KBM-7 (cell line): ENCODE measurements around the gene MBLAC2.

Experiments
- DNase-seq: peaks from one replicate; pipeline ENCODE4 v3.0.0-alpha.2; 2015
- in situ Hi-C: fragments of 300-500 bp; cut with MboI; formaldehyde crosslinking; loops from 2 replicates; pipeline ENCODE4 v1.14.3; 2020; ENCODE audit warnings: low sequenced_read_pairs, low pct_unique_long_range_greater_than_20kb, mixed read lengths

Gene MBLAC2

DNA sequence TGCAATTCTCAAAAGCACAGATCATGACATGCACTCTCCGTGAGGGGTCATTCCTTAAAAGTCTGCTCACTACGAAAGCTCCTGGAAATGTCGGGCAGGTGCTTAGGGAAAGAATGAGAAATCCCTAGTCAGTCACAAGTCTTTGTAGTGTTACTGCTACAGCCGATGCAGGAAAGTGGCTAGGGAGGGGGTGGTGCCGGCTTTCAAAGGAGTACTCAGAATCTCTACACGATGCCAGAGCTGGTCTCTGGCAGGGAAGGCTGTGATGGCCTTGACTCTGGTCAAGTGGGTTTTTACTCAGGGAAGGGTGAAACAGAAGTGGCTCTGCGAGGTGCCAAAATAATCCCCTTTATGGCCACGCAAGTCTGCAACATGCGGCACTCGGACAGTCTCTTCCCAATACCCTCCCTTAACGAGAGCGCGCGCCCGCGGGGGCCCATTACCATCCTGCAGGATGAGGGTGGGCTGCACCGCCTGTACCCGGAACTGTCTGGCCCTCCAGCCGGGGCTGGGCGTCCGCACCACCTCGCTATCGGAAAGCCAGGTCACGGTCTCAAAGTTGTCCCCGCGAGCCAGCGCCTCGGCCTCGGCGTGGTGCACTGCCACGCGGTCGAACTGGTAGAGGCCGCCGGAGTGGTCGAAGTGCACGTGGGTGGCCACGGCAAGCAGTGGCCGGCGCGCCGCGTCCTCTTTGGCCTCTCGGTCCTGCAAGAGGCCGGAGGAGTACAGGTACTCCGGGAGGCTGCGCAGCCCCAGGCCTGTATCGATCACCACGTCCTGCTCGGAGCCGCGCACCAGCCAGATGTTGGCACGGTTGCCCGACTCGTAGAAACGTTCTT lies 956 bp downstream of the MBLAC2 start:
- peak; percentile 61 for DNase-seq
- in situ Hi-C loops: no loop called here

DNA sequence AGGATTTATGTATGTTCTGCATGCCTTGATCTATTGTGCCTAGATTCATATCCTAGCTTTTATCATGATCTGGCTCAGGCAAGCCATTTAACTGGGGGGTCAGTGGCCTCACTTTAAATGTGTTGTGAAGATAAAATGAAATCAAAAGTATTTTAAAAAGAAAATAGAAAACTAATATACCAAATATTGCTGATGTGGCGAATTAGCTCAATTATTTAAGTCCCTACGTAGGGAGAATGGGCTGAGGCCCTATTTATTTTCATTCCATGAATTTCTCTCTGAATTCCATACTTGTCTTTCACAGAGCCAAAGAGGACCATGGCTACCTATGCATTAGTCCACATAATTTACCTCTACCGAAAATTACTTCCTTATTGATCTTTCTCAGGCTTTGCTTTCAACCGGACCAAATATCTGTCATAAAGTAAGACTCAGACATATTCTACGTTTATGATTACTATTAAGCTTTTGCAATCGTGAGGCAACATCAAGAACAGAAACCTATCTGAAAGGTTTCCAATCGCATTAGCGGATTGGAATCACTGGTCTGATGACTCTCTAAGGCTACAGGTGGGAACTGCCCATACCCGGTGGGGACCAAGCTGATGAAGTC lies 1.7 kb downstream of the MBLAC2 start:
- in situ Hi-C loops: no loop called here
- DNase-seq: no peak

DNA sequence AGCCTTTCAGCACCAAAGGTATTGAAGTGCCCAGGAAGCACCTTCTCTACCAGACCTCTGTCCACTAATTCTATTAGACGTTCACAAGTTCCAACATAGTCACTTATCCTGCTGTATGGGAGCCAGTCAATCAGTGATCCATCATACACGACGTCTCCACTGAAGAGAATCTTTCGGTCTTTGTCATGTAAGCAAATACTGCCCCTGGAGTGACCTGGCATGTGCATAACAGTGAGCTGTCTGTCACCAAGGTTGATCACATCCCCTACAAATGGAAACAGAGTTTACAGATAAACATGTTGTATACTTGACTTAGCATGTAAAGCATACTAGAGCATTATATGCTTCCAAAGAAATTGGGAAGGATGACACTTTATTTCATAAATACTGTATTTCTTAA lies 13.3 kb downstream of the MBLAC2 start:
- in situ Hi-C loops: no loop called here
- DNase-seq: no peak

DNA sequence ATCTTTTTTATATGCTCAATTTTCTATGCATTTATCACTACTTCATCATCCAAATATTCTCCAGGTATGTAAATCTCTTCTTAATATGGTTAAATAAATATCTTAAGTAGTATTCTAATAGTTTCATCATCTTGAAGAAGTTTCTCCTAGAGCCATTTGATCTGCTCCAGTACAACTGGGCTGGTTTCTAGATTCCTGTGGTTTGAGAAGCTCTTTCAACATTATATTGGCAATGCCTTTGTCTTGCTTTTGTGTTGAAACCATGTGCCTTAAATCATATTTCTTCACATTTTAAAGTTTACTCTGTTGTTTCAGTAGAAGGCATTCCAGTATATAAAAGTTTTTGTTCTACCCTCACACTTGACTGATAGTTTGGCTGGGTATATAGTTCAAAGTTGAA lies 27.6 kb downstream of the MBLAC2 start:
- no peak for DNase-seq
- in situ Hi-C loops: no loop called here

DNA sequence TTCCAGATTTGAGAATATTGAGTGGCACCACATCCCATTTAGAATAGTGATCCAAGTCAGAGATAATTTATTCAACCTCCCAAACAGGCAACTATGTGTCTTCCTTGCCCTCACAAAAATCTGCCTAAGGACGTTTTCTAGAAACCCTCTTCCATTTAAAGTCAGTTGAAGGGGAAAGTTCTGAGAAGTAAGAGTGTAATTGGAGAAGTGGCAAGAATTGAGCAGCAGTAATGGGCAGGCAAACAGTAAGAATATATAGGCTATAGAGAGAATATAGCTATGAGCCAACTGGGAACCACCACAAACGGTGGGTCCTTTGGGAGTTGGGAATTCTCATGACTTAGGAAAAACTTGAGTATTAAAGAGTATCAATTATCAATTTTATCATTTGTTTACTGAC lies 33.9 kb downstream of the MBLAC2 start:
- in situ Hi-C loops: no loop called here
- no peak for DNase-seq

DNA sequence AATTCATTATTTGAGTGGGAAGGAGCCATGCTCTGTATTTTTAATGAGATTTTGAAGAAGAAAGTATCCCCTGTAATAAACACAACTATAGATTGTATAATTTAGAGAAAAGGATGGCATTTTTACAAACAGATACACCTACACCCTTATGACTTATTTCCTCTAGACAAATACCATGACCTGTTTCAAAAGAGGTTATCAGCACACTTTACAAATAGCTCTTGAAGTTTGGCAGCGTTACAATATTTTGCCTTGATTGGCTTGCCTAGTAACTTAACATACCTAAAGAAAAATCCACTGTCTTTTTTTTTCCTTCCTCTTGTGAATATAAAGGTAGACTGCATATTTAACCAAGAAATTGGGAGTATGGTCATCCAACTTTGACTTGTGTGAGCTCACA lies 36.5 kb downstream of the MBLAC2 start:
- in situ Hi-C loops: no loop called here
- DNase-seq: no peak

DNA sequence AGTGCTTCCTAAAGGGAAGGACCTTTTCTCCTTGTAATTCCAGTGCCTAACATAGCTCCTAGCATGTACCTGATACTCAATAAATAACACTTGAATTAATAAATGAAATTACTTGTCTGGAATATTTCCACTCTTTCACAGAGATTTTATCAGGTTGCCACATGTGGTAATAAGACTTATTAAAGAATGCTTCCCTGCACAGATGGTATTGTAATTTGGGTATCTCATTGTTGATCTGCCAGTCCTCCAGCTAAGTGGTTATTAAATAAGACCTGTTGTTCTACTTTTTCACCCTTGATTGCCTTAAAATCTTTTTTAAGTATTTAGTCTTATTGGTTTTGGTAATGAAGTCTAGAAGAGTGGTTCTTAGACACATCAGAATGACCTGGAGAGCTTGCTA lies 36.9 kb downstream of the MBLAC2 start:
- in situ Hi-C loops: no loop called here

DNA sequence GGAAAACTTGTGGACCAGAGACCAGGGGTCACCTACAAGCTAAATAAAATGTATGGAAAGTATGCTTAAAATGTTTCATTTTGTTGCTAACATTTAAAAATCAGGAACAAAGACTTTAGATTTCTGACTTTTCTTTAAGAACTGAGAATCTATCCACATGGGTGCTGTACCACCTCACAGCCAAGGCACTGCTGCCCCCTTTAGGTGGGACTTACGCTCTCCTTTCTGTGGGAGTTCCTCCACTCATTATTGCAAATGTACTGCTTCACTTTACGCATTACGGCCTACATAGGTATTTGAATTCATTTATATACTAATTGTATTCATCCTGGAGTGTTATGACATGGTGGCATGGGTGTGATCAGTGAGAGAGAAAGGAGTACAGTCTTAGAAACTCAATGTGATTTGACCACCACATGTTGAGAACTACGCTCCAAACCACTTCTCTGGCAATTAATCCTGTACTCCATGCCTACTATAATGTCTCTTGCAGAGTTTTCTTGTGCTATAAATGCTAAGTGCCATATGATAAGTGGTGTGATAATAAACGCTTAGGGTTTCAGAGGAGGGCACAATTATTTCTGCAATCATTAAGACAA lies 40.4 kb downstream of the MBLAC2 start:
- in situ Hi-C loops: no loop called here

More for the DNA sequence above, 36.9 kb downstream of the MBLAC2 start:
- DNase-seq: no peak

DNA sequence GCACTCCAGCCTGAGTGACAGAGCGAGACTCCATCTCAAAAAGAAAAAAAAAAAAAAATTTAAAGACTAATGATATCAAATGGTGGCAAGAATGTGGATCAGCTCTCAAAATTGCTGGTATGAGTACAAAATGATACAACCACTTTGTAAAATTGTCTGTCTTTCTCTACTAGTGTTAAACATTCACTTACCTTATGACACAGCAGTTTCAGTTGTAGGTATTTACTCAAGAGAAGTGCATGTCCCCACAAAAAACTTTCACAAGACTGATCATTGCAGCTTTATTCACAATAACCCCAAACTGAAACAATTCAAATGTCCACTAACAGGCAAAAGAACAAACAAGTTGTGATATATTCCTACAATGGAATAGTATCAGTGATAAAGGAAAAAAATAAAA lies 50.3 kb downstream of the MBLAC2 start:
- in situ Hi-C loops: no loop called here
- no peak for DNase-seq

More for the DNA sequence above, 40.4 kb downstream of the MBLAC2 start:
- DNase-seq: peak; percentile 57

DNA sequence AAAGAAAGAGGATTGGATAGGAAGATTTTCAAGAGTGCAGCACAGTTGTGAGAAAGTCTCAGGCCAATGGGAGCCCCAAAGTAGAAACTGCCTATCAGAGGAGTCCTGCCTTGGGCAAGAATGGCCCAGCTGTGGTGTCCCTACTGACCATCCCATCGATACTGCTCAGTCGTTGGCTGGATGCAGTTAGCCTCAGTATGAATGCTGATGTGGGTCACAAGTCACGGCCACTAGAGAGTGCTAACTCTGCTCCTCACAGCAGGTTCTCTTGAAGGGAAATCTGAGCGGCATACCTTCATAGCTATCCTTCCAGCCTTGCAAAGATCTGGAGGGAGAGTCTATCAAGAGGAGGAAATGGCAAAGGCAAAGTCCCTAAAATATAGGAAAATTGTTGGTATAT lies 53.4 kb downstream of the MBLAC2 start:
- in situ Hi-C loops: no loop called here
- no peak for DNase-seq

DNA sequence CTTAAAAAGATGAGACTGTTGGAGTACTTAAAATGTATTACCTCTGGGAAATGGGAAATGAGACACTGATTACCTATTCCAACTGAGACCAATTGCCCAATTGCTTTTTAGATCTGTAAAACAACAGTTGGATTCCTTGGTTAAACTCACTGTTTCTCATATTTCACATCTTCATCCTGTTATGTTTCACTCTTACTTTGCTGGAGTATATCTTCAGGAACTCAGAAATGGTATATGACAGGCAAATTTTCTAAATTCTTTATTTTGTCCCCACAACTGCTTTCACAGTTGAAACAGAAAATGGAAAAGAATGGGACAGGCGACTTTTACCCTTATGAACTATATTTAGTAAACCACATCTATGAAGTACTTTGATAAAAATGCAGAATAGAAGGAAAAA lies 56.4 kb downstream of the MBLAC2 start:
- in situ Hi-C loops: no loop called here
- no peak for DNase-seq

DNA sequence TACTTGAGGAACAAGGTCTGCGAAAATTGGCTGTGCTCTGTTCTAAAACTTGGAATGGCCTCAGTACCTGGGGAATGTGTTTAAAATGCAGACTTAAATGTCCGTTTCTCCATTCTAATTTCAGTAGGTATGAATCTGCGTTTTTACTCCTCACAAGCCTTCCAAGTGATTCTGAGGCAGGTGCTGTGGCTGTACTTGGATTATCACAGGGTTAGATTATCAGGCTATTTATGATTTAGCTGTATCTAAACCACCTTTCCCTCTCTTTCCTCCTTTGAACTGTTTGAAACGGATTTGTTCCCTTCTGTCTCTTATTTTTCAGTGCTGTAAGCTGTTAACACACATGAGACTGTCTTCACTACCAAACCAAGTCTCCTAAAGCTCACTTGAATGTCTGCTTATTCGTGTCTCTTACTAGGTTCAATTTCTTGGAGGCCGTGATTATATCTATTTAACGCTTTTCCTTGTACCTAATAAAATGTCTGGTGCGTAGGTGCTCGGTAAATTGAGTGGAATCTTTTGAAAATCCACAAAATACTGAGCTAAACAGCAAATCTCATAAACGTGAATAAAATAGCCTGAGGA lies 64.3 kb downstream of the MBLAC2 start:
- in situ Hi-C loops: no loop called here
- DNase-seq: no peak

DNA sequence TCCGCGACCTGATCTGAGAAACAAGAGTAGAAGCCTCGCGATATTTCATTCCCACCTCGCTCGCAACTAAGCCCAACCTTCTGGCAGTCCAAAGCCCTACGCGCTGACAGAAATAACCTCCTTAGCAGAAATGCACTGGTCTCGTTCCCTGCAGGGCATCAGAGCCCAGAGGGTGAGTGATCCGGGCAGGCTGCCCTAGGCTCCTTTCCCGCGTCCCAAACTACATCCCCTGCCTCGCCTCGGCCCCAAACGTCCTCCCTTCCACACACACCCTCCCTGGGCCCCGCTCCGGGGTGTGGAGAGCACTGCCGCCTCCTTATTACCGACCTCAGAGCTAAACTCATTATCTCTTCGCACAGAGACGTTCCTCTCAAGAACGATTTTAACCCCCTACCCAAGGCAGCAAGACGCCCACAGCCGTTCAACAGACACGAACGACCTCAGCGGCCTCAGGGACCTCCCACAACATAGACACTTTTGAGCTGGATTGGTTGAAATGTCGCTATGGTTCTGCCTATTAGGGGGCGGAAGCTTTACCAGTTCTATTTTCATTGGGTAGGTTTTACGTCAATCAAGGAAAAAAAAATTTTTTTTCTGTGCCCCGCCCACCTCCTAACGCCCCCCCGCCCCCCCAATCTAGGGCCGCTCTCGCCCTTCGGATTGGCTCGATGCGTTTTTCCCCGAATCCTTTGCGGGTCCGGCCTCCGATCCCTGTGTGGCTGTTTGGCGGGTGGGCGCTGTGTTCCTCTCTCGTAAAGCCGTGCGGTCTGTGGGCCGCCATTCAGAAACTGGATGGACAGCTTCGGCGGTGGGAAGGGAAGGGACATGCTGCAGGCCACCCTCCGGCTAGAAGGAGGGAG lies 65.0 kb downstream of the MBLAC2 start, which contains the start of gene CETN3:
Gene CETN3 (minus strand): TSS at position 439 of the 860 bp plus-strand sequence. CDS start 95 bp downstream, at position 344.
- peak; percentile 93 for DNase-seq
- in situ Hi-C loops: no loop called here

DNA sequence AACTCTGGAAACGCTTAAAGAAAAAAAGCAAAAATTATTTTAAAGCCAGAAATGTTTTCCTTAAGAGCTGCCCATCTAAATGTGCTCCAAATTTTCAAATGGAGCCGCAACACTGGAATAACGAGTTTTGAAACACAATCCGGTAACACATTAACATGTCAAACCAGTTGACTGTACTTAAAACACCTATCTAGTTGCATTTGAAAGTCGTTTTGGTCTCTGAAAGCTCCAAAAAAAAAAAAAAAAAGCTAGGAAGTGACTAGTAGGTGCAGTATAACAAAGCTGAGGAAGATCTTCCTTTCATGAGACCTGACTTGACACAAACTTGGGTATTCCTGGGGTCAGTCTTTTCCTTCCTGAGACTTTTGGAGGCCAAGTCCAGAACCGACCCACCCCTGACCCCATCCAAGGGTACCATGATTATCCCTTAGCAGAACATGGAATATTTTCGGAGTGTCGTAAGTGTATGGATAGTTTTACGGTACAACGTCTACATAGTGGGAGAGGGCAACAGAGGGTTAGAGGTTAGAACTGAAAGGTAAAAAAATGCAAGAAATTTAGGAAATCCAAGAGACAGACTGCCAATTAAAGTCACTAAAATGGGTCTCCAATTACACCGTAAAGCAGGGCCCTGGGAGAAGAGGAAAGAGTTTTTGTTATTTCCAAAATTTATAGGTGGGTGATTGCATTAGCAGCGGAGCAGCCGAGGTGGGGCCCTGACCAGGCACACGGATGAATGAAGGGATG lies 65.8 kb downstream of the MBLAC2 start:
- in situ Hi-C loops: no loop called here
- no peak for DNase-seq
